IPS-15b (cell line): Measurements from ENCODE around the gene ABCB4.

ENCODE experiments used
- H3K27me3 ChIP-seq: one replicate; pipeline ENCODE4 v1.6.1; 2013; ENCODE audit warnings: low read length; ENCODE audit not compliant: control insufficient read depth, insufficient read depth
- H3K36me3 ChIP-seq: one replicate; pipeline ENCODE4 v1.6.1; 2013; ENCODE audit warnings: low read length; ENCODE audit not compliant: control insufficient read depth, insufficient read depth
- H3K4me1 ChIP-seq: one replicate; pipeline ENCODE4 v1.6.1; 2013; ENCODE audit warnings: mild to moderate bottlenecking, low read length; ENCODE audit not compliant: control insufficient read depth, insufficient read depth
- H3K4me3 ChIP-seq: one replicate; pipeline ENCODE4 v1.5.1; 2013; ENCODE audit warnings: low read depth, low read length
- H3K9ac ChIP-seq: one replicate; pipeline ENCODE4 v1.6.1; 2013; ENCODE audit warnings: low read depth, mild to moderate bottlenecking, low read length
- H3K9me3 ChIP-seq: one replicate; pipeline ENCODE4 v1.6.1; 2013; ENCODE audit warnings: mild to moderate bottlenecking, low read length; ENCODE audit not compliant: control insufficient read depth, insufficient read depth

Gene ABCB4

DNA sequence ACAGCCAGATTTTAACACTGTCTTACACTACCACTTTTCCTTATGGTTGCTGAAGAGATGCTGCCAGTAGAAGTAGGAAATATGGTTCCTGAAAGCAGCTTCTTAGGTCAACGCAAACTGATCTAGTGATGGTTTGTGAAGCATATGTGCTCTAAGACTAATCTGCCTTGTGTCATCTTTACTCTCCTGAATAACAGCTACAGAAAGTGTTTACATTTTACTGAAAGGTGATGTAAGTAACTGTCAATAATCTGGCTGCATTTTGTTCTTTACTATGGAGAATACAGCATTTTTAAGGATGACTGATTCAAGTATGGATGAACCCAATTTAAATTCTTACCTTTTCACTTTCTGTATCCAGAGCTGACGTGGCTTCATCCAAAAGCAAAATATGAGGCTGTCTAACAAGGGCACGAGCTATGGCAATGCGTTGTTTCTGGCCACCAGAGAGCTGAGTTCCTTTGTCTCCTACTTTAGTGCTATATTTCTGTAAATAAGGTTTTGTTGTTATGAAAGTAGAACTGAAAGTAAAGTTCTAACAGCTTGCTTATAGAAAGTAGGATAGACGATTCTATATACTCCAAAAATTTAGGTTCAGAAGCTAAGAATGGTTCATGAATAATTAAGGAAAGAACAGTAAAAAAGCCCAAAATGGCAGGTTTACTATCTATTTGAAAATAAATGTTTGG is 30.2 kb upstream of the ABCB4 start:
- H3K4me1 ChIP-seq: no peaks in the 10 kb centered on the region
- no peaks in the 10 kb centered on the region for H3K27me3 ChIP-seq
- H3K9ac ChIP-seq: no peak overlapping the region
- no peak overlapping the region for H3K4me3 ChIP-seq
- no peaks in the 10 kb centered on the region for H3K36me3 ChIP-seq
- H3K9me3 ChIP-seq: no peaks in the 10 kb centered on the region

- Histone ChIP-seq H3K9ac (no peak overlapping the region), H3K27me3 (no peaks in the 10 kb centered on the region), H3K4me1 (no peaks in the 10 kb centered on the region), H3K36me3 (no peaks in the 10 kb centered on the region), H3K9me3 (no peaks in the 10 kb centered on the region), H3K4me3 (no peak overlapping the region)
These were observed 29.6 kb upstream of the ABCB4 start for GRCh38 chr7:87505122-87505521.

- Histone ChIP-seq H3K4me3 (no peak overlapping the region), H3K4me1 (no peaks in the 10 kb centered on the region), H3K27me3 (no peaks in the 10 kb centered on the region), H3K9ac (no peak overlapping the region), H3K9me3 (no peaks in the 10 kb centered on the region), H3K36me3 (no peaks in the 10 kb centered on the region)
These were observed 24.0 kb upstream of the ABCB4 start for GRCh38 chr7:87499494-87499893.

- no peaks in the 10 kb centered on the region for H3K9me3 ChIP-seq
- no peak overlapping the region for H3K9ac ChIP-seq
- H3K4me3 ChIP-seq: no peak overlapping the region
- no peaks in the 10 kb centered on the region for H3K27me3 ChIP-seq
- H3K36me3 ChIP-seq: no peaks in the 10 kb centered on the region
- no peaks in the 10 kb centered on the region for H3K4me1 ChIP-seq
These were observed 23.4 kb upstream of the ABCB4 start for GRCh38 chr7:87498893-87499292.

- no peaks in the 10 kb centered on the region for H3K36me3 ChIP-seq
- no peaks in the 10 kb centered on the region for H3K27me3 ChIP-seq
- no peak overlapping the region for H3K9ac ChIP-seq
- no peak overlapping the region for H3K4me3 ChIP-seq
- no peaks in the 10 kb centered on the region for H3K9me3 ChIP-seq
- H3K4me1 ChIP-seq: no peaks in the 10 kb centered on the region
These were observed 22.0 kb upstream of the ABCB4 start for GRCh38 chr7:87497482-87497881.

GRCh38 chr7:87495366-87495765 is 19.9 kb upstream of the ABCB4 start:
- Histone ChIP-seq H3K9ac (no peak overlapping the region), H3K27me3 (no peaks in the 10 kb centered on the region), H3K4me3 (no peak overlapping the region), H3K36me3 (no peaks in the 10 kb centered on the region), H3K4me1 (no peaks in the 10 kb centered on the region), H3K9me3 (no peaks in the 10 kb centered on the region)

- H3K4me1 ChIP-seq: no peaks in the 10 kb centered on the region
- H3K36me3 ChIP-seq: no peaks in the 10 kb centered on the region
- H3K27me3 ChIP-seq: no peaks in the 10 kb centered on the region
- no peaks in the 10 kb centered on the region for H3K9me3 ChIP-seq
- no peak overlapping the region for H3K4me3 ChIP-seq
- no peak overlapping the region for H3K9ac ChIP-seq
These were observed 19.0 kb upstream of the ABCB4 start for GRCh38 chr7:87494454-87494853.

DNA sequence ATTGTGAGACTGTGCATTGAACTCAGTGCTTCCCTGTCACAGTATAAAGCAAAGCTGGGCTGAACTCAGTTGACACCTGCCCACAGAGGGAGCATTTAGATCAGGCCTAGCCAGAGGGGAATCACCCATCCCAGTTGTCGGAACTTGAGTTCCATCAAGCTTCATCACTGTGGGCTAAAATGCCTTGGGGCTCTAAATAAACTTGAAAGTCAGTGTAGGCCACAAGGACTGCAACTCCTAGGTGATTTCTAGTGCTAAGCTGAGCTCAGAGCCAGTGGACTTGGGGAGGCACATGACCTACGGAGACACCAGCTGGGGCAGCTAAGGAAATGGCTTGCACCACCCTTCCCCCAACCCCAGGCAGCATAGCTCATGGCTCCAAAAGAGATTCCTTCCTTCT is 7.7 kb upstream of the ABCB4 start:
- Histone ChIP-seq H3K4me1 (peaks cover 2% of the 10 kb centered on the region), H3K4me3 (no peak overlapping the region), H3K27me3 (no peaks in the 10 kb centered on the region), H3K9ac (no peak overlapping the region), H3K36me3 (no peaks in the 10 kb centered on the region), H3K9me3 (no peaks in the 10 kb centered on the region)

DNA sequence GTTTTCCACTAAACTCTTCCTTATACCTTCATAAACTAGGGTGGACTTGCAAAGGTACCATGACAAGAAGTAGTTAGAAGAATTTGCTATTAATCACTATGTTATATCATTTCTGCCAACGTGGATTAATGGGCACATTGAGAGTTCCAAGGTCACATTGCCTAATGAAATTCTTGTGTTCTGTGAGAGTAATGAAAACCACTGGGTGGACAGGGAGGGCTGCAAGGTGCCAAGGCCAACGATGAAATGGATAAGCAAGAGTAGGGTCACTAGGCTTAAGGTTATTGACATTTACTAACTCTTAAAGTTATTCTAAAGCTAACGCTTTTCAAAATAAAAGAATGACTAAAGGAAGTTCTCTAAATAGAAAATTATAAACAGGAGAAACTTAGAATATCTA is 6.6 kb upstream of the ABCB4 start:
- H3K36me3 ChIP-seq: no peaks in the 10 kb centered on the region
- peaks cover 2% of the 10 kb centered on the region for H3K4me1 ChIP-seq
- no peaks in the 10 kb centered on the region for H3K9me3 ChIP-seq
- H3K9ac ChIP-seq: no peak overlapping the region
- H3K27me3 ChIP-seq: peaks cover 7% of the 10 kb centered on the region
- H3K4me3 ChIP-seq: no peak overlapping the region

- no peak overlapping the region for H3K4me3 ChIP-seq
- H3K36me3 ChIP-seq: no peaks in the 10 kb centered on the region
- peaks cover 2% of the 10 kb centered on the region for H3K4me1 ChIP-seq
- peaks cover 22% of the 10 kb centered on the region for H3K27me3 ChIP-seq
- no peak overlapping the region for H3K9ac ChIP-seq
- no peaks in the 10 kb centered on the region for H3K9me3 ChIP-seq
These were observed 4.9 kb upstream of the ABCB4 start for GRCh38 chr7:87480386-87480785.

GRCh38 chr7:87479951-87480350 is 4.5 kb upstream of the ABCB4 start:
- no peaks in the 10 kb centered on the region for H3K36me3 ChIP-seq
- H3K4me3 ChIP-seq: no peak overlapping the region
- H3K4me1 ChIP-seq: peaks cover 3% of the 10 kb centered on the region
- no peaks in the 10 kb centered on the region for H3K9me3 ChIP-seq
- H3K9ac ChIP-seq: no peak overlapping the region
- peaks cover 26% of the 10 kb centered on the region for H3K27me3 ChIP-seq

GRCh38 chr7:87476179-87476557 is 688 bp upstream of the ABCB4 start:
- Histone ChIP-seq H3K27me3 (peaks cover 43% of the 10 kb centered on the region), H3K9ac (peak overlapping the region; percentile 10), H3K36me3 (no peaks in the 10 kb centered on the region), H3K9me3 (no peaks in the 10 kb centered on the region), H3K4me1 (peaks cover 7% of the 10 kb centered on the region), H3K4me3 (peak overlapping the region; percentile 53)
